ENCODE results near the gene OVCH1. TPM values are rescaled to one million over a fixed set of nuclear protein-coding genes. Genes with fewer than 3 reads are reported as not detected.

OVCH1 gene
- total RNA-seq, 1 donor from 2014 or later, result 0.37 TPM

GRCh38 chr12:29517264-29517663 lies 19.8 kb upstream of the OVCH1 start:
- no peak for DNase-seq (ENCODE audit: low read depth, low spot score)
- H3K27me3 Mint-ChIP-seq (ENCODE audit: low read depth), result no peaks in the 10 kb centered on the region

GRCh38 chr12:29516431-29516875 lies 19.0 kb upstream of the OVCH1 start:
- H3K4me3 Mint-ChIP-seq, result no peak overlapping the region
- no peaks in the 10 kb centered on the region for H3K4me1 Mint-ChIP-seq
- H3K27me3 Mint-ChIP-seq (ENCODE audit: low read depth), result no peaks in the 10 kb centered on the region
- DNase-seq (ENCODE audit: low read depth, low spot score), result no peak
- no peak overlapping the region for H3K27ac Mint-ChIP-seq (ENCODE audit: unreplicated experiment)
- H3K36me3 Mint-ChIP-seq (ENCODE audit: low read depth), result no peaks in the 10 kb centered on the region
- no peak for TF ChIP-seq CTCF (conservative IDR thresholded peaks at IDR 0.05)
- H3K9me3 Mint-ChIP-seq, result no peaks in the 10 kb centered on the region

More at GRCh38 chr12:29517264-29517663, 19.8 kb upstream of the OVCH1 start:
- H3K4me3 Mint-ChIP-seq, result no peak overlapping the region
- no peak overlapping the region for H3K27ac Mint-ChIP-seq (ENCODE audit: unreplicated experiment)
- H3K4me1 Mint-ChIP-seq, result no peaks in the 10 kb centered on the region
- no peak for TF ChIP-seq CTCF (conservative IDR thresholded peaks at IDR 0.05)
- no peaks in the 10 kb centered on the region for H3K36me3 Mint-ChIP-seq (ENCODE audit: low read depth)
- H3K9me3 Mint-ChIP-seq, result no peaks in the 10 kb centered on the region

- H3K36me3 Mint-ChIP-seq (ENCODE audit: low read depth), result no peaks in the 10 kb centered on the region
- H3K4me3 Mint-ChIP-seq, result no peak overlapping the region
- H3K4me1 Mint-ChIP-seq, result peaks cover 7% of the 10 kb centered on the region
- DNase-seq (ENCODE audit: low read depth, low spot score), result no peak
- no peak overlapping the region for H3K27ac Mint-ChIP-seq (ENCODE audit: unreplicated experiment)
- H3K27me3 Mint-ChIP-seq (ENCODE audit: low read depth), result no peaks in the 10 kb centered on the region
- no peaks in the 10 kb centered on the region for H3K9me3 Mint-ChIP-seq
- no peak for TF ChIP-seq CTCF (conservative IDR thresholded peaks at IDR 0.05)
Measured at GRCh38 chr12:29510591-29511185, 13.2 kb upstream of the OVCH1 start.

- Mint-ChIP-seq H3K36me3 (ENCODE audit: low read depth) (peaks cover 3% of the 10 kb centered on the region), H3K4me3 (no peak overlapping the region), H3K9me3 (no peaks in the 10 kb centered on the region), H3K4me1 (peaks cover 7% of the 10 kb centered on the region), H3K27me3 (ENCODE audit: low read depth) (no peaks in the 10 kb centered on the region), H3K27ac (ENCODE audit: unreplicated experiment) (no peak overlapping the region)
- DNase-seq (ENCODE audit: low read depth, low spot score), result no peak
- TF ChIP-seq CTCF (conservative IDR thresholded peaks at IDR 0.05), result no peak
Measured at GRCh38 chr12:29509503-29509902, 12.0 kb upstream of the OVCH1 start.

GRCh38 chr12:29508949-29509348 lies 11.5 kb upstream of the OVCH1 start:
- DNase-seq (ENCODE audit: low read depth, low spot score), result no peak
- Mint-ChIP-seq H3K9me3 (no peaks in the 10 kb centered on the region), H3K4me3 (no peak overlapping the region), H3K36me3 (ENCODE audit: low read depth) (peaks cover 3% of the 10 kb centered on the region), H3K27ac (ENCODE audit: unreplicated experiment) (no peak overlapping the region), H3K4me1 (peaks cover 7% of the 10 kb centered on the region), H3K27me3 (ENCODE audit: low read depth) (no peaks in the 10 kb centered on the region)
- no peak for TF ChIP-seq CTCF (conservative IDR thresholded peaks at IDR 0.05)

Measured in neural crest cell (in vitro differentiated cells).